Pulmonary artery endothelial cell (primary cell): ENCODE measurements around the gene PTPRCAP. TPM values are rescaled to one million over a fixed set of nuclear protein-coding genes. Genes with fewer than 3 reads are reported as not detected.
"Not testable (repeated sequence)": the region's sequence is repeated elsewhere in the genome, so short reads cannot be mapped to it uniquely, and the experiment has no call there.

Experiments
- DNase-seq: peaks from one replicate; pipeline ENCODE4 v3.0.0-alpha.2; 2011; ENCODE audit warnings: low read depth, low spot score
- total RNA-seq: library from RNA; depleted of rRNA; stranded (reverse); fragments of >200 nt; gene quantifications from 2 replicates; pipeline ENCODE4 v1.2.3, GENCODE V29; 2014

The PTPRCAP gene, protein sequence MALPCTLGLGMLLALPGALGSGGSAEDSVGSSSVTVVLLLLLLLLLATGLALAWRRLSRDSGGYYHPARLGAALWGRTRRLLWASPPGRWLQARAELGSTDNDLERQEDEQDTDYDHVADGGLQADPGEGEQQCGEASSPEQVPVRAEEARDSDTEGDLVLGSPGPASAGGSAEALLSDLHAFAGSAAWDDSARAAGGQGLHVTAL
- 0.14 and 0.40 TPM in 2 replicates for total RNA-seq

DNA sequence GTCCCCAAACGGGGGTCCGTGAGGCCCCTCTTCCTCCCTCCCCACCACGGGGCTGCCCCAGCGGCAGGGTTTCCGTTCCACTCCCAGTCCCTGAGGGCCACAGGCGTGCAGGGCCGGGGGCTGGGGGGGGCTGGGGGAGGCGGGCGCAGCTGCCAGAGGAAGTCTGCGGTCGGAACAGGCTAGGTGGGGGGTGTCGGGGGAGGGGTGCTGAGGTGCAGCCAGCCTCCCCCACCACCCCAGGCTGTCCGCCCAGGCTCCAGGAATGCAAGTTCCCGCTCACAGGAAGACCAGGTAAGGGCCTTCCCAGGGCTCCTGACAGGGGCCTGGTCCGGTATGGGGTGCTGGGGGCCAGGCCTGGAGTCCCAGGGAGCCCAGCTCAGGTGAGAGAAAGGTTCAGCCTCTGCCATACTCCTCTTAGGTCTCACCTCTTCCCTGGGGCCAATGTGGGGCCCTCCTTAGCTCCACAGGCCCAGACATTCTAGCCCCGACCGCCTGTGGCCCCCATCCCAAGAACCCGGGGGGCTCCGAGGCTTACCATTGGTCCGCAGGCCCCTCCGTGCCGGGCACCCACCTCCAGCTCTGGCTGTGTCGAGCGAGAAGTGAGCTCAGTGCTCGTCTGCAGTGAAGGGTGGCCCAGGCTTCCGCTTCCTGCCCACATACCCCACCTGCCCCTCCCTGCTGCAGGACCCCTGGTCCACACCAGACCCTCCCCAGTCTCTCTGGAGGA, at the start of gene PTPRCAP:
TSS of gene PTPRCAP (minus strand) at position 601 of the 727 bp plus-strand sequence. CDS start at position 538, 63 bp downstream.
- no peak for DNase-seq

DNA sequence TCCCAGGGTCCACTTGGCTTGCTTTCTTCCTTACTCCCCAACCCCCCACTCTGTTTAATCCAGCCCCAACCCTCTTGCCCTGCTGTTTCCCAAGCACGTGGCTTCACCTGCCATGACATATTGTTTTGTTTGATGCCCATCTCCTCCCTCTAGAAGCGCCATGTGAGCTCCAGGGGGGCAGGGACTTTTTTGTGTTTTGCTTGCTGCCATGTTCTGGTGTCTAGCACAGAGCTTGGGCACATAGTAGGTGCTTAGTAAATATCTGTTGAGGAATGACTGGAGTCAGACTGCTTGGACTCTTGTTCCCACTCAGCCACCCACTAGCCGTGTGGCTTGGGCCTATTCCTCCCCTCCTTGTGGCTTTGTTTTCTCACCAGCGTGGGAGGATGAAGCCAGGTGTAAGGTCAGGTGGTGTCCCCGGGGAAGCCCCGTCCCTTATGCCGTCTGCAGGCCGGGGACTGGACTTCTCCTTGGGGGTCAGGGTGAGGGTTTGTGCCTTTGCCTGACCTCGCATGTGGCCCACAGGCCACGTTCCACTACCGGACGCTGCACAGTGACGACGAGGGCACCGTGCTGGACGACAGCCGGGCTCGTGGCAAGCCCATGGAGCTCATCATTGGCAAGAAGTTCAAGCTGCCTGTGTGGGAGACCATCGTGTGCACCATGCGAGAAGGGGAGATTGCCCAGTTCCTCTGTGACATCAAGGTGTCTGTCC, 49.2 kb upstream of the PTPRCAP start:
- no peak for DNase-seq

DNA sequence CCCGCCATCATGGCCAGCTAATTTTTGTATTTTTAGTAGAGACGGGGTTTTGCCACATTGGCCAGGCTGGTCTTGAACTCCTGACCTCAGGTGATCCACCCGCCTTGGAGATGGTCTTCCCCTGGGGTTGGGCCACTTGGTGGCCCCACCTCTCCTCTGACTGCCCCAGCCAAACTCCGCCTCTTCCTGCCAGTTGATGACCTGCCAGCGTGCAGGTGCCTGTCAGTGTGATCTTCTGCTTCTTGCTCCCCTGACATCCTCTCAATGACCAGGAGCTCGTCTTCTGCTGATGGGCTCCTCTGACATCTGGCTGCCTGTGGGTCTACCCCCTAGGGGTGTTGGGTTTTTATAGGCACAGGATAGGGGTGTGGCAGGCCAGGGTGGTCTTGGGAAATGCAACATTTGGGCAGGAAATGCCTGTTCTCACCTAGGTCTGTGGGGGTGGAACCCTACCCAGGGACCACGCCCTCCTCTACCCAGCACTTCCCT, 48.4 kb upstream of the PTPRCAP start:
- not testable (repeated sequence) for DNase-seq

DNA sequence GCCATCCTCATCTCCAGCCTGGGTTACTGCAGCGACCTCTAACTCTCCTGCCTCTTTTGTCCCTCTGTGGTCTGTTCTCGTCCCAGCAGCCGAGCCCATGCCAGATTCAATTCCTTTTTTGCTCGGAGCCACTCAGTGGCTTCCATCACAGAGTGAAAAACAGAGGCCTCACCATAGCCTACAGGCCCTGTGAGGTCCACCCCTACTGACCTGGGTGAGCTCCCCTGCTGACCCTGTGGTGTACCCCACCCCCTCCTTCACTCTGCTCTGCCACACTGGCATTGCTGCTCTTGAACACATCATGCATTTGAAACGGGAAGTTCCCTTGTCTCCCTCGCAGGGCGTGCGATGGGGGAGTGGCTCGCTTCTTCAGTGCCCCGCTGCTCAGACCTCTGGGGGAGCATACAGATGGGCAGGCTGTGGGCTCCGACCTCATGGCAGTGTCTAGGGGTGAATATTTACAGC, 47.4 kb upstream of the PTPRCAP start:
- no peak for DNase-seq

DNA sequence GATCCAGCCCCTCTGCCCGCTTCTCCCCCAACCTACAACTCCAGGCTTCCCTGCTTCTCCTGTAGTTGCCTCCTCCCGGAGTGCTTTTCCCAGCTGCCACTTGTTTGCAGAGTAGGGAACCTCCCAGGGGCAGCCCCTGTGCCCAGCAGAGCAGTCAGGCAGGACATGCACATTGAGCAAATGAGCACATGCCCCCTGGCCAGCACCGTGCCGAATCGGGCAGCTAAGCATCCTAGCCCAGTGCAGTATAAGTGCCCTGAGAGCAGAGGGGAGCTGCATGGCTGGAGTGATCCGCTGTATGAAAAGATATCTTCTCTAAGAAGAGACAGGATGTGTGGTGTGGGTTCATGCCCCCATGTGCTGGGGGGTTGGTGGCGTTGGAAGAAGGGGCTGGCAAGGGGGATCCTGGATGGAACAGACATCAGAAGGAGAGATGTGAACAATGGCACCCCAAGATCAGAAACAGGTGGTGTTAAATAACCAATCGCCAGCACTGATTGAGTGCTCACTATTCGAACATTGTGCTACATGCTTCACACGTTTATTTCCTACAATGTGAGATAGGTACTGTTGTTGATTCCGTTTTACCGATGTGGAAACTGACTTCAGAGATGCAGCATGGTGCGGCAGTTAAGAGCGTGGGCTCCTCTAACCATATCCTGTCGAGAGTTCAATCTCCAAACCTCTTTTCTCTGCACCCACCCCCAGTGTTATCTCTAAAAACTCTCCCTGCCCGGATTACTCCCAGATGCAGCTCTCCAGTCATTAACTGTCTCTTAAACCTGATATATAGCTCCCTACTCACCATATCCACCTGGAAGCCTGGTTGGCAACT, 46.6 kb upstream of the PTPRCAP start:
- no peak for DNase-seq

DNA sequence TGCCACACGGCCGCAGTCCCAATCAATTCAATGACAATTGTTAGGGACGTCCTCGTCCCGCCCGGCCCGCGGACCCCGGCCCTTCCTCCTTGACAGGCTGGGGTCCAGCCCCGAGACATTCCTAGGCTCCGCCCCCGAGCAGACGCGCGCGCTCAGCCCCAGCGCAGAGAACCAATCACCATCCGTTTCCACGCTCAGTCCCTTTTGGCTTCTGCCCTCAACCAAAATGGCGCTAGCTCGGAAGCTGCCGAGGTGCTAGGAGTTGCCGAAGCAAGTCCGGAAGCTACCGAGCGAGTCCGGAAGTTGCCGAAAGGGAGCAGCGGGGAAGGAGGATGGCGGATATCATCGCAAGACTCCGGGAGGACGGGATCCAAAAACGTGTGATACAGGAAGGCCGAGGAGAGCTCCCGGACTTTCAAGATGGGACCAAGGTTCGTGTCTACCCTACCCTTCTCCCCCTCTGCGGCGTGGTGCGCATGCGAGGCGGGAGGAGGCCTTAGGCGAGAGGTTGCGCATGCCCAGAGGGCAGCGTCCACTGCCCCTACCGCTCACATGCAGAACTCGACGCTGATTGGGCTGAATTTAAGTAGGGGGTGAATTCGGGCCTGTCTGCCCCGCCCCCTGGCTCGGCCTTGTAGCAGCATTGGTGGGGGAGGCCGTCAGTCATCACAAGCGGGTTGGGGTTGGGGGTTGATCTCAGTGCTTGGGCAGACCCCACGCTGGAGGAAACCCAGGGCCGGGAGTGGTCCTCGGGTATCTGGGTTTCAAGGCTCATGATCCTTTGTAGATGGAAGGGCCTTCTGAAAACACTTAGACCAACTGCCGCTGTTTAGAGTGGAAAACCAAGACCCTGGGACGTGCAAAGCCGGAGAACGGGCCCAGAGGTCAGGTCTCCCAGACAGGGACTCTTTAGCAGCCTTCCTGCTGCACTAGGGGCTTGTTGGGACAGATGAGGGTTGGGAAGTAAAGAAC, 45.6 kb upstream of the PTPRCAP start, which contains the start of gene AIP:
TSS of gene AIP (plus strand) at position 200 of the 972 bp plus-strand sequence. CDS start at position 333, 133 bp downstream.
- DNase-seq = peak; percentile 87

DNA sequence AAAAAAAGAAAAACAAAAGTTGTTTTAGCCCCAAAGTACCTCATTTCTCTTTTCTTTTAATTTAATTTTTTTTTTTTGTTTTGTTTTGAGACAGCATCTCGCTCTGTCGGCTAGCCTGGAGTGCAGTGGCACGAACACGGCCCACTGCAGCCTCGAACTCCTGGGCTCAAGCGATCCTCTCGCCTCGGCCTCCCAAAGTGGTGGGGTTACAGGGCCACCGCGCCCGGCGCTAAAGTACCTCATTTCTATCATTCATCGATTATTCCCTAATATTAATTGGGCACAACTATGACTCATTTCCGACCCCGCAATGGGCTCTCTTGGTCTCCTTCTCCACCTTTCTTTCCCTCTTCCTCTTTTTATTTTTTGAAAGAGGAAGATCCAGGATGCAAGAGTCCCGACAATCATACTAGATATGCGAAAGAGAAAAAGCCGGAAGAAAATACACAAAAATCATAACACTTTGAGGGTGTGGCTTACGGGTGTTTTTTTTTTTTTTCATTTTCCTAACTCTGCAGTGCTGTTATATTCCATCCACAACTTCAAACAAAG, 44.9 kb upstream of the PTPRCAP start:
- no peak for DNase-seq

DNA sequence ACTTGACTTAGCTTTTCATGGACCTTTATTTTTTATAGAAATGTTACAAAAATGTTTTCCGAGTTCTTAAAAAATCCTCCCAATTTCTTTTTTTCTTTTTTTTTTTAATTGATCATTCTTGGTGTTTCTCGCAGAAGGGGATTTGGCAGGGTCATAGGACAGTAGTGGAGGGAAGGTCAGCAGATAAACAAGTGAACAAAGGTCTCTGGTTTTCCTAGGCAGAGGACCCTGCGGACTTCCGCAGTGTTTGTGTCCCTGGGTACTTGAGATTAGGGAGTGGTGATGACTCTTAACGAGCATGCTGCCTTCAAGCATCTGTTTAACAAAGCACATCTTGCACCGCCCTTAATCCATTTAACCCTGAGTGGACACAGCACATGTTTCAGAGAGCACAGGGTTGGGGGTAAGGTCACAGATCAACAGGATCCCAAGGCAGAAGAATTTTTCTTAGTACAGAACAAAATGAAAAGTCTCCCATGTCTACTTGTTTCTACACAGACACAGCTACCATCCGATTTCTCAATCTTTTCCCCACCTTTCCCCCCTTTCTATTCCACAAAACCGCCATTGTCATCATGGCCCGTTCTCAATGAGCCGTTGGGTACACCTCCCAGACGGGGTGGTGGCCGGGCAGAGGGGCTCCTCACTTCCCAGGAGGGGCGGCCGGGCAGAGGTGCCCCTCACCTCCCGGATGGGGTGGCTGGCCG, 40.0 kb upstream of the PTPRCAP start:
- not testable (repeated sequence) for DNase-seq

DNA sequence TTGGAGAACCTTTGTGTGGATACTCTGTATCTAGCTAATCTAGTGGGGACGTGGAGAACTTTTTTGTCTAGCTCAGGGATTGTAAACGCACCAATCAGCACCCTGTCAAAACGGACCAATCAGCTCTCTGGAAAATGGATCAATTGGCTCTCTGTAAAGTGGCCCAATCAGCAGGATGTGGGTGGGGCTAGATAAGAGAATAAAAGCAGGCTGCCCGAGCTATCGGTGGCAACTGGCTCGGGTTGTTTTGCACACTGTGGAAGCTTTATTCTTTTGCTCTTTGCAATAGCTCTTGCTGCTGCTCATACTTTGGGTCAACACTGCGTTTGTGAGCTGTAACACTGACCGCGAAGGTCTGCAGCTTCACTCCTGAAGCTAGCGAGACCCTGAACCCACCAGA, 39.2 kb upstream of the PTPRCAP start:
- not testable (repeated sequence) for DNase-seq

DNA sequence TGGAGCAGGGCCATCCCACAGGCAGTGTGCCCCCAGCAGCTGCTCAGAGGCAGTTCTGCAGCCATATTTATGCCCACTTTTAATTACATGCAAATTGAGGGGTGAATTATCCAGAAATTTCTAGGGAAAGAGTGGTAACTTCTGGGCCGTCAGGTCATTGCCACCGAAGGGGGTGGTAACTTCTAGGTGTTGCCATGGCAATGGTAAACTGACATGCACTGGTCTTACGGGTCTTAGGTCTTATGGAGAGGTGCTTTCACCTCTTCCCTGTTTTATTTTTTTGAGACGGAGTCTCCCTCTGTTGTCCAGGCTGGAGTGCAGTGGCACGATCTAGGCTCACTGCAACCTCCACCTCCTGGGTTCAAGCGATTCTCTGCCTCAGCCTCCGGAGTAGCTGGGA, 35.4 kb upstream of the PTPRCAP start:
- no peak for DNase-seq

DNA sequence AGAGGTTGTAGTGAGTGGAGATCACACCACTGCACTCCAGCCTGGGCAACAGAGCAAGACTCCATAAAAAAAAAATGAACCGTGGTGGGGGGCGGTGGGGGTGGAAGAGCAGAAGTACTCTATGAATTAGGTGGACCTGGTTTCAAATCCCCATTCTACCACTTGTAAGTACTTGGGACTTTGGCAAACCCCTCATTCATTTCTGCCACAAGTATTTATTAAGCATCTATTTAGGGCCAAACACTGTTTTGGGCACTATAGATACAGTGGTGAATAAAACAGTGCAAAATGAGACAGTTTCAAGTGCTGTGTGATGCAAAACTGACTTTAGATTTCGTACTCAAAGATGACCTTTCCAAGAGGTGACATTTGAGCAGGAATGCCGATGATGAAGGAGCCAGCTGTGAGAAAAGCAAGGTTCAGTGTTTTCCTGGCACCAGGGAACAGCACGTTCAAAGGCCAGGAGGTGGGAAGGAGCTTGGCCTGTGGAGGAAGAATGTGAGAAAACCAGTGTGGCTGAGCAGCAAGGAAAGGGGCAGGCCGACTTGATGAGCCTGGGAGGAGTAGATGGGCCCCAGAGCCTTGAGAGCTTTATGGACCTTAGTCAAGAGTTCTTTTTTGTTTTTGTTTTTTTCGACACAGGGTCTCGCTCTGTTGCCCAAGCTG, 33.0 kb upstream of the PTPRCAP start:
- no peak for DNase-seq

DNA sequence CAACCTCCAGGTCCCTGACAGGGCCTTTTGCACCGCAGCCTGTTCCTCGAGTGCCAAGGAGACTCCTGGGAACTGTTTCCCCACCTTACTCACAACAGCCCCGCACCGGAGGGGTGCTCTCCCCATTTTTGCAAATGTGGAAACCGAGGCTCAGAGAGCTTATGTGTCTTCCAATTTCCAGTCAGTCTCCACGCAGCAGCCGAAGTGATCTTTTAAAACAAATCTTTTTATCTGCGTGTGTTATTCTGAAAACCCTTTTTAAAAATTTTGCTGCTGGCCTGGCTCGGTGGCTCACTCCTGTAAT, 32.0 kb upstream of the PTPRCAP start:
- DNase-seq = no peak

DNA sequence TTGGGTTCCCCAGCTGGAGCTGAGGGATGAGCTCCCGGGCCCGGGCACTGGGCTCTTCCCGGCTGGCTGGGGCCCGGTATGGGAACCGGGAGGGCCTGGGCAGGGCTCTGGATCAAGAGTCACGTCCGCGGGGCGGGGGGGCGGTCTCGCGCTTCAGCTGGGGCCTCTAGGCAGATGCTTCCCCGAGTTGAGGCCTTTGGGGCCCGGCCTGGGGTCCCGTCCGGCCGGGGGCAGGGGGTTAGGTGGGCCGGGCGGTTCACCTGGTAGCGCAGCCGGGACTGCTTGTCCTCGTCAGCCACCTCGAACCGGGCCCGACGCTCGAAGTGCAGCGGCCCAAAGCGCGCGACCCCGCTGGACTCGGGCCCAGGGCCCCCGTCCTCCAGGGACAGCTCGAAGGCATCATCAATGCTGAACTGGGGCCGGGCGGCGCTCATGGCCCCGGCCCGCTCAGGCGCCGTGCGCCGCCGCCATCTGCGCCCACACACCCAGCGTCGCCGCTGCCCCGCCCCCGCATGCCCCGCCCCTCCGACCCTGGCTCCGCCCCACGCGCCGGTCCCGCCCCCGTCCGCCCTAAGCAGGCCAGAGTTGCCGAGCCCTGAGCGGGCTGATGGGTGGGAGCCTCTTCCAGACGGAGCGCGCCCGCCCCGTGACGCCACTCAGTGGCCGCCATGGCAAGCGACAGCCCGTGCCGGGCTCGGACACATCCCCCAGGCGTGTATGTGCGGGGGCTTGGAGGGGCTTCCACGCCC, 31.5 kb upstream of the PTPRCAP start, which contains the start of gene TMEM134:
TSS of gene TMEM134 (minus strand) at position 493 of the 749 bp plus-strand sequence. CDS start at position 434, 59 bp downstream.
- DNase-seq = peak; percentile 73

DNA sequence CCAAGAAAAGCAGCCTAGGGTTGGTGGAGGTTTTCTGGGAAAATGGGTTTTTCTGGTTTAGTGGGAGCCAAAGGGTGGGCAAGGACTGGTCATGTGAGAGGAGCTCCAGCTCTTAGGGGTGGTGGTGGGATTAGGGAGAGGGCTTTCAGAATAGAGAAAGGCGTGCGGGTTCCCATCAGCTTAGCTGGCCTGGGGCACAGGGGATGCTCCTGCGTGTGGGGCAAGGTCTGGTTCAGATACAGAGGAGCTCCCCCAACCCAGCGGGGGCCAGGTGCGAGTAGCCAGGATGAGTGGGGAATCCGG, 30.9 kb upstream of the PTPRCAP start:
- no peak for DNase-seq

DNA sequence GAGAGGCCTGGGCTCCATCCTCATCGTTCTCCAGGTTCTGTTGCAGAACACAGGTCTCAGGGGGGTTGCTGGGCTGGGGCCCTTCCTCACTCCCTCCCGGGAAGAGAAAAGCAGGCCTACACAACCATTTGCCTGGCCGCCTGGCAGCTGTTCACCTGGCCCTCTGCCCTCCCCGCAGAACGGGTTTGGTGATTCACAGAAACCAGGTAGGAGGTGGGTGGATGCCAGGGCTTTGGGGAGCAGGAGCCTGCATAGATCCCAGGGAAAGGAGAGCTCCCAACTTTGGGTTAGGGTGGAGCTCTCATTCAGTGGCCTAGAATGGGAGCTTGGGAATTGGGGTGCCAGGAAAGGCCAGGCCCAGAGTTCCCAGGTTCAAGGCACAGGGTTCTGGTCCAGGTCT, 30.6 kb upstream of the PTPRCAP start:
- no peak for DNase-seq

DNA sequence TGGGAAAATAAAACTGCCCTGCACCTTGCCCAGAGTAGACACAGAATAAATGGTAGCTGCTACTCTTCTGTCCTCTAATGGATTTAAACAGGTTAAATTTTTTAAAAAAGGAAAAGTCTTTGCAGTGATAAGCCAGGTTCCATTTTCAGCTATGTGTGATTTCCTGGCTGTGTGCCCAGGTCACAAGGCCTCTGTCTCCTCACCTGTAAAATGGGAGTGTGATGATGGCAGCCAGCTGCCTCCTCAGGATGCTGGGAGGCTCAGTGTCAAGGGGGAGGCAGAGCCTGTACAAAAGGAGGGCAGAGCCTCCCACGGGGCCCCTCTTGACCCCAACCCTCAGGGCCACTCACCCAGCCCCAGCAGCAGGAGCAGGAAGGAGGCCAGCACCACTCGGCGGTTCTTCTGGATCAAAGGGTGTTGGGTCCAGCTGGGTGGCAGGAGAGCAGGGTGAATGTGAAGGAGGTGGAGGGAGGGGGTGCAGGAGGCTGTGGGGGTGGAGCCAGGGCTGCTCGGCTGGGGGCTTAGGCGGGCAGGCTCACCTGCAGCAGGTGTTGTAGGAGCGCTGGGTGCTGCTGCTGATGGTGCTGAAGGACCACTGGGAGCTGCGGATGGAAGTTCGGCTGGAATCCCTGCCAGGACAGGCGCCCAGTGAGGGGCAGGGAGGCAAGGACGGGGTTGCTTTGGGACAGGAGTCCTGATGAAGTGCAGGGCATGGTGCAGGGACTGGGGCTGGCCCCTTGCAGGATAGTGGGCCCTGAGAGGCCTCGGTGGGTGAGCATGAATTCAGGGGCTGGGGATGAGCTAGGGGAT, 29.7 kb upstream of the PTPRCAP start:
- DNase-seq = no peak

DNA sequence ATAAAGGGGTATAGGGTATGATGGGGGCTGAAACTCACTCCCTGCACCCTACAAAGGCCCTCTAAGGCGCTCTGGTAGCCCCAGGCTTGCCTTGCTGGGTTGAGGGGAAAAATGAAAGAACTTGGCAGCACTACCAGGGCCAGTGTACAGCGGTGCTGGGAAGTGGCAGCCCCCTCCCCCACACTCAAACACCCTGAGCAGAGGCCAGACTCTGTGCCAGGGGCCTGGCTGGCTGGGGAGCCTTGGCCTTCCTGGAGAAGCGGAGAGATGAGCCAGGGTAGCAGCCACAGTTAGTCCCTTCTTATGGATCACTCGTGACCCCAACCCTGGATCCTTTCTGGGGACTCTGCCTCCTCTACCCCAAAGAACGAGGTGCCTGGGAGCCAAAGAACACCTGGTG, 28.9 kb upstream of the PTPRCAP start:
- no peak for DNase-seq
